ENCODE measurements around the gene CXCR5.

CXCR5 gene

GRCh38 chr11:118914178-118914918 is 30.7 kb downstream of the CXCR5 start:
- DNase-seq, result peak; percentile 84

- no peak for DNase-seq
These were observed 31.3 kb downstream of the CXCR5 start for GRCh38 chr11:118914987-118915386.

GRCh38 chr11:118915396-118915795 is 31.7 kb downstream of the CXCR5 start:
- no peak for DNase-seq

- no peak for DNase-seq
These were observed 32.5 kb downstream of the CXCR5 start for GRCh38 chr11:118915941-118916841.

GRCh38 chr11:118916842-118917388 is 33.2 kb downstream of the CXCR5 start:
- no peak for DNase-seq

GRCh38 chr11:118917481-118918127 is 33.9 kb downstream of the CXCR5 start:
- no peak for DNase-seq

- DNase-seq, result no peak
These were observed 34.5 kb downstream of the CXCR5 start for GRCh38 chr11:118918128-118918685.

- DNase-seq, result no peak
These were observed 35.1 kb downstream of the CXCR5 start for GRCh38 chr11:118918686-118919280.

GRCh38 chr11:118921121-118921928 is 37.6 kb downstream of the CXCR5 start:
- no peak for DNase-seq

- DNase-seq, result no peak
These were observed 38.4 kb downstream of the CXCR5 start for GRCh38 chr11:118921929-118922744.

- DNase-seq, result no peak
These were observed 39.3 kb downstream of the CXCR5 start for GRCh38 chr11:118922745-118923627.

- DNase-seq, result no peak
These were observed 40.3 kb downstream of the CXCR5 start for GRCh38 chr11:118923721-118924587.

- no peak for DNase-seq
These were observed 41.2 kb downstream of the CXCR5 start for GRCh38 chr11:118924591-118925585.

- no peak for DNase-seq
These were observed 43.9 kb downstream of the CXCR5 start for GRCh38 chr11:118927554-118928100.

GRCh38 chr11:118928101-118928869 is 44.6 kb downstream of the CXCR5 start:
- DNase-seq, result peak; percentile 80
